Tibial nerve (tissue), 4 donors: ENCODE results near the gene CINP.

Experiments used
- EP300 ChIP-seq, 2 donors: sonication (generic); formaldehyde crosslinking; IDR thresholded peaks; one replicate each; pipeline ENCODE4 v1.6.1; 2017; ENCODE audit warnings: antibody characterized with exemption in 2 of 2, mild to moderate bottlenecking in 1 of 2
- POLR2A ChIP-seq, 2 donors: fragments of 450-650 bp; IDR thresholded peaks; one replicate each; pipeline ENCODE4 v1.6.1; 2017; ENCODE audit warnings: antibody characterized with exemption in 2 of 2, mild to moderate bottlenecking in 2 of 2, moderate library complexity in 2 of 2
- TF ChIP-seq, protein P1 (sequence below), 5 experiments: fragments of 200-600 bp in 3 of 5; fragments of 450-650 bp in 2 of 5; sonication (generic) in 3 of 5; IDR thresholded peaks; one replicate each; pipeline ENCODE4 v1.5.1; 2016 to 2019; ENCODE audit warnings: antibody characterized with exemption in 5 of 5, mild to moderate bottlenecking in 3 of 5, moderate library complexity in 2 of 5

DNA sequence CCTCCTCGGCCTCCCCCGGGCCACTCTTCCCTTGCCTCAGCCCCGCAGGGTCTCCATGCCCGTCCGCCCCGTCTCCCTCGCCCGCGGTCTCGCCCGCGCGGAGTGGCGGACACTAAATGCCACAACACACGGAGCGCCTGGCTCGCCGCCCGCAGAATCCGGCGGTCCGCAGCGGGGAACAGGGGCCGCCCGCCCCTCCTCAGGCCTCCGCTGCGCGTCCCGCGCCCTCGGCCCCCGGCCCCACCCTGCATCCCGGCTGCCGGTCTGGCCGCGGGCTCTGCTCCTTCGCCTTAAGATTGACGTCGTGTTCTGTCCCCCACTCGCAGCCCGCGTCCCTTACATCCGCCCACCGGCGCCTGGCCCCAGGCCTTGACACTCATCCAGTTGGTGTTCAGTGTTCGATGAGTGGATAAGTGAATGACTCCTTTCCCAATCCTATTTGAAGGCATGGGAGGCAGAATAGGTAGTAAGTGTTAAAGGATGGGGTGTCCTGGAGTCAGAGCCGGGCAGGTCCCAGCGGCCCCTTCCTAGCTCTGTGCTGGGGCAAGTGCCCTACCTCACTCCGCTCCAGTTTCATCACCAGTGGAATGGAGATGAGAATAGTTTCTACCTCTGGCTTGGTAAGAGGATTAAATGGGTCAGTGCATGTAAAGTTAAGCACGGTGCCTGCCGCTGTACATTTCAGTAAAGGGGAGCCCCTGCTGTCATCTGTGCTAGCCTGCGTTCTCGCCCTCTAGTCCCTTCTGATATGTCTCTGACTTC lies 673 bp upstream of the CINP start:
- TF ChIP-seq, protein P1, sequence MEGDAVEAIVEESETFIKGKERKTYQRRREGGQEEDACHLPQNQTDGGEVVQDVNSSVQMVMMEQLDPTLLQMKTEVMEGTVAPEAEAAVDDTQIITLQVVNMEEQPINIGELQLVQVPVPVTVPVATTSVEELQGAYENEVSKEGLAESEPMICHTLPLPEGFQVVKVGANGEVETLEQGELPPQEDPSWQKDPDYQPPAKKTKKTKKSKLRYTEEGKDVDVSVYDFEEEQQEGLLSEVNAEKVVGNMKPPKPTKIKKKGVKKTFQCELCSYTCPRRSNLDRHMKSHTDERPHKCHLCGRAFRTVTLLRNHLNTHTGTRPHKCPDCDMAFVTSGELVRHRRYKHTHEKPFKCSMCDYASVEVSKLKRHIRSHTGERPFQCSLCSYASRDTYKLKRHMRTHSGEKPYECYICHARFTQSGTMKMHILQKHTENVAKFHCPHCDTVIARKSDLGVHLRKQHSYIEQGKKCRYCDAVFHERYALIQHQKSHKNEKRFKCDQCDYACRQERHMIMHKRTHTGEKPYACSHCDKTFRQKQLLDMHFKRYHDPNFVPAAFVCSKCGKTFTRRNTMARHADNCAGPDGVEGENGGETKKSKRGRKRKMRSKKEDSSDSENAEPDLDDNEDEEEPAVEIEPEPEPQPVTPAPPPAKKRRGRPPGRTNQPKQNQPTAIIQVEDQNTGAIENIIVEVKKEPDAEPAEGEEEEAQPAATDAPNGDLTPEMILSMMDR (IDR thresholded peaks at IDR 0.05), result no peak
- TF ChIP-seq EP300 (IDR thresholded peaks at IDR 0.05) (no peak), POLR2A (IDR thresholded peaks at IDR 0.05) (no peak)
